ENCODE results near the gene RELB.
"Not testable (repeated sequence)": the region's sequence is repeated elsewhere in the genome, so short reads cannot be mapped to it uniquely, and the experiment has no call there.

The RELB gene

DNA sequence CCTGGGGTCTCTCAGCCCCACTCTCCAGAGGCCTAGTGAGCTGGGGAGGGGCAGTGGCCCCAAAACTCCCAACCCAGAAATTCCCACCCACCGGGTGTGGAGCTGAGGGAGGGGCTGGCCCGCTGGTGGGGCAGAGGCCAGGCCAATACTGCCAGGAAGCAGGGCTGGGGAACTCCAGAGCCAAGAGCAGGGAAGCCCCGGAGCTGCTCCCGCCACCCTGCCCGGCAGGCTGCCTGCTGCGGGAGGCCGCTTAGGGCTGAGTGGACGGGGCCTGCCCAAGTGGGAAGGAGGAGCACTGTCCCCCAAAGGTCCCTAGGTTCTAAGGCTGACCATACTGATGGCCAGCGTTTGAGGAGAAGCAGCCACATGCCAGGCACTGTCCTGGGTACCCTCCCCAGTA is 13.0 kb upstream of the RELB start:
- DNase-seq = no peak

DNA sequence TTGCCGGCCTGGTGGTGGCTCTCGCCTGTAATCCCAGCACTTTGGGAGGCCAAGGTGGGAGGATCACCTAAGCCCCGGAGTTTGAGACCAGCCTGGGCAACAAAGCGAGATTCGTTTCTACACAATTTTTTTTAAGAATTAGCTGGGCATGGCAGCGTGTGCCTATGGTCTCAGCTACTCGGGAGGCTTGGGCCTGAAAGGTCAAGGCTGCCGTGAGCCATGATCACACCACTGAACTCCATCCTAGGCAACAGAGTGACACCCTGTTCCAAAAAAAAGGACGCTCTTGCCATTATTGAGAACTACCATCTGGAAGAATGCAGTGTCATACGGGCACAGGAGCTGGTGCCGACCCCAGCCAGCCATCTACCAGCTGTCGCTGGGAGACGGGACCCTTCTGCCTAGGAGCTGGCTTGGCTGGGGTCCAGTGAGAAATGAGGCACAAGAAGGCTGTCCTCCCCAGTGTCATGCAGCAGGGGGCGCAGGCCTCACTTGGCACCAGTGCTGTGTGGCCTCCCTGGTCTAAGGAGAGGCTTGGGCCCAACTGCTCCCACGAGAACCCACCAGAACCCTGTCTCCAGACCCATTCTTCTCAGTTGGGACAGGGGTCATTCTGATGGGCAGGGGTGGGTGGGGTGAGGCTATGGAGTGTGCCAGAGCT is 12.2 kb upstream of the RELB start:
- peak; percentile 66 to 69 for DNase-seq

DNA sequence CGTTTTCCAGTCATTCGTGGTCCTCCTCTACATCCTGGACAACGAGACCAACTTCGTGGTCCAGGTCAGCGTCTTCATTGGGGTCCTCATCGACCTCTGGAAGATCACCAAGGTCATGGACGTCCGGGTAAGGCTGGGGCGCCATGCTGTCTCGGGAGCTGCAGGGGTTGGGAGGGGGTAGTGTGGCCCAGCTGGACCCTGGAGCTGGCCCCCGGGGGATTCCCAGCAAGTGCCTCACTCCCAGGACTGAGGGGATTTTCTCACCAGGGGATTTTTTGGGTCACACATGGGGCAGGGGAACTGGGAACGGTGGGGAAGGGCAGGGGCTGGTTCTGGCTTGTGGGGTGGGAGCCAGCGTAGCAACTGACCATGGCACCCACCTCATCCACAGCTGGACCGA is 10.8 kb upstream of the RELB start:
- DNase-seq = no peak

DNA sequence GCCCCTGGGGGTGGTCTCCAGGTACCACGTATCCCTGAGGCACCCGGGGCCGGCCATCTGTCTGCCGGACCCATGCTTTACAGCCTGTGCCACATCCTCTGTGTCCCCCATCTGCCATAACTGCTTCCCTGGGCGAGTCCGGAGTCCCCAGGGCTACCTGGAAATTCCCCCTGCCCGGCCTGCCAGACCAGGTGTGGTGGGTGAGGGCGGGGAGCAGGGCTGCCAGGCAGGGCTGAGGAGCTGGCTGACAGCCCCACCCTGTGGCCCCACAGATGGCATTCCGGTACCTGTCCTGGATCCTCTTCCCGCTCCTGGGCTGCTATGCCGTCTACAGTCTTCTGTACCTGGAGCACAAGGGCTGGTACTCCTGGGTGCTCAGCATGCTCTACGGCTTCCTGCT is 10.3 kb upstream of the RELB start:
- no peak for DNase-seq

DNA sequence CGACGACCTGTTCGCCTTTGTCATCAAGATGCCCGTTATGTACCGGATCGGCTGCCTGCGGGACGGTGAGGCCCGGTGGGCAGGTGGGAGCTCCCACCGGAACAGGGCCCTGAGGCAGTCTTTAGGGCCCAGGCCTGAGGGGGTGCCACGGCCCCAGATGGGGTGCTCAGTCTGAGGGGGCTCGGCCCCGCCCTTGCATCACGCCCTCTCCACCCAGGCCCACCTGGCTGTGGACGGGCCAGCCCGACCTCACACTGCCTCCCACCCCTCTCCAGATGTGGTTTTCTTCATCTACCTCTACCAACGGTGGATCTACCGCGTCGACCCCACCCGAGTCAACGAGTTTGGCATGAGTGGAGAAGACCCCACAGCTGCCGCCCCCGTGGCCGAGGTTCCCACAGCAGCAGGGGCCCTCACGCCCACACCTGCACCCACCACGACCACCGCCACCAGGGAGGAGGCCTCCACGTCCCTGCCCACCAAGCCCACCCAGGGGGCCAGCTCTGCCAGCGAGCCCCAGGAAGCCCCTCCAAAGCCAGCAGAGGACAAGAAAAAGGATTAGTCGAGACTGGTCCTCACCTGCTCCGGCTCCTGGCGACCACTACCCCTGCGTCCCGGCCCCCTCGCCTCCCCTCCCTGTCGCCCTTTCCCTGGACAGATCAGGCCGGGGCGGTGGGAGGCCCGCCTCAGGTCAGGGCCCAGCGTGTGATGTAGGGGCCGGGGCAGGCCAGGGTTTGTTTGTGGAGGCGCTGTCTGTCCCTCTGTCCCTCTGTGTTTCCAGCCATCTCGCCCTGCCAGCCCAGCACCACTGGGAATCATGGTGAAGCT is 8.7 kb upstream of the RELB start:
- no peak for DNase-seq

DNA sequence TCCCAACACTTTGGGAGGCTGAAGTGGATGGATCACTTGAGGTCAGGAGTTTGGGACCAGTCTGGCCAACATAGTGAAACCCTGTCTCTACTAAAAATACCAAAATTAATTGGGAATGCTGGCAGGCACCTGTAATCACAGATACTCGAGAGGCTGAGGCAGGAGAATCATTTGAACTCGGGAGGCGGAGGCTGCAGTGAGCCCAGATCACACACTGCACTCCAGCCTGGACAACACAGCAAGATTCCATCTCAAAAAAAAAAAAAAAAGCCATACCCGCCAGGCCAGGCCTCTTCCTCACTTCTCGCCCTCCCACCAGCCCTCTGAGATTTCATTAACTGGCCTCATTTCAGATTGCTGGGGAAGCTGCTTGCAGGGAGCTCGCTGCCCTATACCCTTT is 7.7 kb upstream of the RELB start:
- DNase-seq = no peak

DNA sequence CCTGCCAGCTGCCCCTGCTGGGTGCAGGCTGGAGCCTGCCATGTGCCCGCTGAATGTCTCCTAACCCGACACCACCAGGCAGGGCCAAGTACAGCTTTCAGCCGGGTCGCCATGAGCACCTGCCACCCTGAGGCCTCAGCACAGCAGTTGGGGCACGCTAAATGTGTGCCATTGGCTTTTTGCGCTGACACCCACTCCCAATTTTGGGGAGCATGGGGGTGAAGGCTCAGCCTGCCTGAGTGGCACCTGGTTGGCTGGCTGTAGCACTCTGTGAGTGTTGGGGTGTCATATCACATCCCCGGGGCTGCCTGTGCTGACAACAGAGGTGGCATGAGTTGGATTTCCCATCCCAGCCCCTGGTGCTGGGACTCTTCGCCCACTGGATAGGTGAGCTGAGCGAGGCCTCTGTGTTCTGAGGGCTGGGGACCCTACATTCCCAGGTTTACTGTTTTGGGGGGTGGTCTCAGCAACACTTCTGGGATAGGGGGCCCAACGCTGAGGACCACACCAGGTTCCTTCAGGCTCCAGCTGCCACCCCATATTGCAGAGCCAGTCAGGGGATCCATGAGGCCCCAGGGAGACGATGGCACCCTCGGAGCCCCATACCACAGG is 7.2 kb upstream of the RELB start:
- DNase-seq = no peak

DNA sequence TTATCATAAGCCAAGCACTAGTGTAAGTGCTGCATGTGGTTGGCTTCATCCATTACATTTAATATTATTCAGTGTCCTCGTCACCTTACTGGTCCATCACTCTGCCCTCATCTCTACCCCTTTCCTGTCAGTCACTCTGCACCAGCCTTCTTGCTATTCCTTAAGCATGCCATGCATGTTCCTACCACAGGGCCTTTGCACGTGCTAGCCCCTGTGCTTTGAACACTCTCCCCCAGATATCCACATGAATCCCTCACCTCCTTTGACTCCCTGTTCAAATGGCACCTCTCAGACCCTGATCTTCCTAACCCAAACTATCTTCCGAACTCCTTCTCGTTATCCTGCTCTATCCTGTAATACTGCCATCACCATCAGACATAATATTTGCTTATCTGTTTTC is 3.2 kb upstream of the RELB start:
- DNase-seq = no peak

DNA sequence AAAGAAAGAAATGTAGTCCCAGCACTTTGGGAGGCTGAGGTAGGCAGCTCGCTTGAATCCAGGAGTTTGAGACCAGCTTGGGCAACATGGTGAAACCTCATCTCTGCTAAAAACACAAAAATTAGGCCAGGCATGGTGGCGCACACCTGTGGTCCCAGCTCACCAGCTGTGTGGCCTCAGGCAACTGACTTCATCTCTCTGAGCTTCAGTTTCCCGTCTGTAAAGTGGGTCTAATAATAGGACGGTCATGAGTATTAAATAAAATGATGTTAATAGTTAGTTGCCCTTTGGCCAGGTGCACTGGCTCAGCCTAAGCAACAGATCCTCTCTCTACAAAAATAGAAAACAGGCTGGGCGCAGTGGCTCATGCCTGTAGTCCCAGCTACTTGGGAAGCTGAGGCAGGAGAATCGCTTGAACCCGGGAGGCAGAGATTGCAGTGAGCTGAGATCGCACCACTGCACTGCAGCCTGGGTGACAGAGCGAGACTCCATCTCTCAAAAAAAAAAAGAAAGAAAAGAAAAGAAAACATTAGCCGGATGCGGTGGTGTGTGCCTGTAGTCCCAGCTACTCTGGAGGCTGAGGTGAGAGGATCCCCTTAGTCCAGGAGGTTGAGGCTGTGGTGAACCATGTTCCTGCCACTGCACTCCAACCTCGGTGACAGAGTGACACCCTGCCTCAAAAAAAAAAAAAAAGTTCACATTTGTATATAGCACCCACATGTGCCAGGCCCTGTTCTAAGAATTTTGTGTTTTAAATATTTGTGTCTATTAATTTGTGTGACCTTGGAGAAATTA is 1.9 kb upstream of the RELB start:
- not testable (repeated sequence) for DNase-seq

DNA sequence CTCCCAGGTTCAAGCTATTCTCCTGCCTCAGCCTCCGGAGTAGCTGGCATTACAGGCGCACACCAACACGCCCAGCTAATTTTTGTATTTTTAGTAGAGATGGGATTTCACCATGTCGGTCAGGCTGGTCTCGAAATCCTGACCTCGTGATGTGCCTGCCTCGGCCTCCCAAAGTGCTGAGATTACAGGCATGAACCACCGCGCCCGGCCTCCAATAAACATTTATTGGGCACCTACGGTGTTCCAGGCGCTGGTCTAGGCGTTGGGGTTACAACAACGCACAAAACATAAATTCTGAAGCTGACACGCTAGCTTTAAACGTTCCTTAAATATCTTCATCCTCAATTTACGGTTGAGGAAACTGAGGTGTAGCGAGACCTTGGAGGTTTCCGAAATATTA is 599 bp upstream of the RELB start:
- DNase-seq = not testable (repeated sequence)

DNA sequence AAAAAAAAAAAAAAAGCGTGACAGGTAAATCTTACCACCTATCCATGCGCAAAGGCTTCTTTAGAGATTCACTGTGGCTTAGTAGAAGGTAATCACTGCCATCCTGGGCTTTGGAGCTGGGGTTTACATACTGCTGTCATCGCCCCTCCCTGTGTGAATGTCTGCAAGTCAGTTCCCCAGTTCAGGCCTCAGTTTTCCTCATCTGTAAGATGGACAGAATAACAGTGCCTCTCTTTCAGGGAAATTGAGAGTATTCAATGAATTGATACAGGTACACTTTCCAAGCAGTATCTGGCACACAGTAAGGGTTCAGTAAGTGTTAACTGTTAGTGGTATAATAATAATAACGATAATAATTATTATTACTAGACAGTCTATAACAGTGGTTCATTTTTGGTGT is 2.2 kb downstream of the RELB start:
- no peak for DNase-seq

DNA sequence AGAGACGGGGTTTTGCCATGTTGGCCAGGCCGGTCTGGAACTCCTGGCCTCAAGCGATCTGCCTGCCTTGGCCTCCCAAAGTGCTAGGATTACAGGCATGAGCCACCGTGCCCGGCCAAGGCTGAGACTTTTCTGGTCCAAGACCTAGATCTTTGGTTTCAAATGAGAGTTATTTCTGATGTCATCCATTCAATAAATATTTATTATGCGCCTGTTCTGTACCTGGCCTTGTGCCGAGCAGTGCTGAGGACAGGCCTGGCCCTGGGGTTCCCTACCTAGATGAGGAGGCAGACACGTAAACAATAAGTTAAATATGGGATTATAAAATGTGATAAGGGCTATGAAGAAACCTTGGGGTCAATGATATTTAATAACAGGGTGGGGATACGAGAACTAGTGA is 4.5 kb downstream of the RELB start:
- no peak for DNase-seq

DNA sequence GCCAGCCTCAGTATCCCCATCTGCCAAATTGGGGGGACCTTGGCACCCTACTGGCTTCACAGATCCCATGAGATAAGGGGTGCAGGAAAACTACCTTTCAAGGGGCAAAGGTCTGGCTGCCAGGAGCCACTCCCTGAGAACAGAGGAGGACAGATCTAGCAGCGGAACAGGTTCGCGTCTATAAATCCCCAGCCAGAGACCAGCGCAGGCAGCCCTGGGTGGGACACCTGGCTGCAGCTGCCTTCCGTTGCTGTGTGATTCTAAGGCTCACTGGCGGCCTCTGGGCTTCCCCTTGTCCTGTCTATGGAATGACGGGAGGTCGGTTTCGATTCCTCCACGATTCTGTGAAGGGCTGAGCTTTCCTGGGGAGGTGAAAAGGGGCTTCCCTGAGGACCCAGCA is 7.3 kb downstream of the RELB start:
- DNase-seq = no peak

DNA sequence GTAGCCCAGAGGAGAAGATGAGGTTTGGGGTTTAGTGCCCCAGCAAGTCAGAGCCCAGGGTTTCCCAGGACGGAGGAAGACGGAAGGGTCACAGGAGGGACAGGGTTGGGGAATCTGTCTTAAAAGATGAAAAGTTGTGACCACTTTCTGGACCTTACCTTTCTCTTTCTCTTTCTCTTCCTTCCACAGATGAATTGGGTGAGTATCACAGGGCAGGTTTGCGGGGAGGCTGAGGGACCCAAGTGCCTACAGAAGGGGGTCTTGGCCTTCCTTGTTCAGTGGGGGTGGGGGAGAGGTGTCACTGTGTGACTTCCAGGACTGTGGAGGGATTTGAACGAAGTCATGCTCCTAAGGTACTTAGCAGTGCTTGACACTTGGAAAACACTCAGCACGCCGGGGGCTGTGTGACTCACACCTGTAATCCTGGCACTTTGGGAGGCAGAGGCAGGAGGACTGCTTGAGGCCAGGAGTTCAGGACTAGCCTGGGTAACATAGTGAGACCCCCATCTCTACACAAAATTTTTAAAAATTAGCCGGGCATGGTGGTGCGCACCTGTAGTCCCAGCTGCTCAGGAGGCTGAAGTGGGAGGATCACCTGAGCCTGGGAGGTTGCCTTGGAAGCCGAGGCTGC is 8.5 kb downstream of the RELB start:
- DNase-seq = no peak

DNA sequence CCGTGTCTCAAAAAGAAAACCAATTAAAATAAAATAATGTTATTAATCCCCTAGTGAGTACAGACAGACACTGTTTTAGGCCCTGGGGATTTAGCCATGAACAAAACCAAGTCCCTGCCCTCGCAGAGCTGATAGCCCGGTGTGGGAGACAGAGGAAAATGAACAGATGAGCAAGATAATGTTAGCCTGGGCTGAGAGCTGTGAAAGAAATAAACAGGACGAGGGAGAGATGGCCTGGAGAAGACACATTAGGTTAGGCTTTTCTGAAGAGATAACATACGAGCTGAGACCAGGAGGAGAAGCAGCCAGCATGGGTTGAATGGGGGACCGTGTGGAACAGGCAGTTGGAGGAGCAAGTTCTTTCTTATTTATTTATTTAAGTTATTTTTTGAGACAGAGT is 9.0 kb downstream of the RELB start:
- DNase-seq = no peak

DNA sequence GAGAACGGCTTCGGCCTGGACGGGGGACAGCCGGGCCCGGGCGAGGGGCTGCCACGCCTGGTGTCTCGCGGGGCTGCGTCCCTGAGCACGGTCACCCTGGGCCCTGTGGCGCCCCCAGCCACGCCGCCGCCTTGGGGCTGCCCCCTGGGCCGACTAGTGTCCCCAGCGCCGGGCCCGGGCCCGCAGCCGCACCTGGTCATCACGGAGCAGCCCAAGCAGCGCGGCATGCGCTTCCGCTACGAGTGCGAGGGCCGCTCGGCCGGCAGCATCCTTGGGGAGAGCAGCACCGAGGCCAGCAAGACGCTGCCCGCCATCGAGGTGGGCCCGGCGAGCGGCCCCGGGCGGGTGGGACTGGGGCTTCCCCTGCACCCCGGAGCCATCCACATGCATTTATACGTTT is 10.7 kb downstream of the RELB start:
- no peak for DNase-seq

DNA sequence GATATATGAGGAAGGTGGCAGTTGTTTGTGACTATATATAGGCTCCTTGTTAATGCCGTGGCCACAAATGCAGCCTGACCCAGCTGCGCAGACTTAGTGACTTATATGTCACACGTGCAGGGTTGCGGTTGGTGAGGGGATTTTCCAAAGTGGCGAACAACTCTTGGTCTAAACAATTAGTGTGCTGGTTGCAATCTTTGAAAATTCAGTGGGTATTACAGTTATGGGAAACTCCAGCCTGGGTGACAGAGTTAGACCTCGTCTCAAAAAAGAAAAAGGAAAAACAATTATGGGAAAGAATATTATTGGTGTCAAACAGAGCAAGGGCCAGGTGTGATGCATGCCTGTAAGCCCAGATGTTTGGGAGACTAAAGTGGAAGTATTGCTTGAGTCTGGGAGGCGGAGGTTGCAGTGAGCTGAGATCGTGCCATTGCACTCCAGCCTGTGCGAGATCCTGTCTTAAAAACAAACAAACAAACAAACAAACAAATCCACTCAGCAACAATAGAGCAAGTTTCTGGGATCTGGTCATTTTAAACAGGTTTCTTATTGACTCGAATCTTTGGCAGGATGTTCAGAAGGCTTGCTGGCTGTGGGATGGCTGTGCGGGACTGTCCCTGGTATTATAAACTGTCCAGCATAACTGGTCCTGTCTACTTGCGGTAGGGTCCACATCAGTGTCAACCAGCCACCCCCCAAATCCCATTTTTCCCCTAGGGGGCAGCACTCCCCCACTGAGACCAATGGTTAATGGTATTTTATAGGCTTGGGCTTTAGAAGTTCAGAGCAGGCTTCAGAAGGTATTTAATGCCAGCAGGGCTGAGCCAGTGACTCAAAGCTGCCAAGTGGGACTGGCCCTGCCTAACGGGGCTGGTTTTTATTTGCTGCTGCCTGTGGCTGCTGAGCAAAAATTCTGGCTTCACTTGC is 15.4 kb downstream of the RELB start:
- DNase-seq = peak; percentile 69 to 72

DNA sequence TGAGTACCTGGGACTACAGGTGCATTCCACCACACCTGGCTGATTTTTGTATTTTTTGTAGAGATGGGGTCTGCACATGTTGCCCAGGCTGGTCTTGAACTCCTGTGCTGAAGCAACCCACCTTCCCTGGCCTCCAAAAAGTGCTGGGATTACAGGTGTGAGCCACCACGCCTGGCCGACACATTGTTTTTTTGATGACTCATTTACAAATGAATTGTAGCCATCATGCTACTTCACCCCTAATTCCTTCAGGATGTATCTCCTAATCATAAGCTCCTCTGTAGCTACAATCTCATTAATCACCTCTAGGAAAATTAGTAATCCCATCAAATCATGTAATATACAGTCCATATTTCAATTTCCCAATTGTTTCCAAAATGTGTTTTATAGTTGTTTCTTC is 17.9 kb downstream of the RELB start:
- no peak for DNase-seq

DNA sequence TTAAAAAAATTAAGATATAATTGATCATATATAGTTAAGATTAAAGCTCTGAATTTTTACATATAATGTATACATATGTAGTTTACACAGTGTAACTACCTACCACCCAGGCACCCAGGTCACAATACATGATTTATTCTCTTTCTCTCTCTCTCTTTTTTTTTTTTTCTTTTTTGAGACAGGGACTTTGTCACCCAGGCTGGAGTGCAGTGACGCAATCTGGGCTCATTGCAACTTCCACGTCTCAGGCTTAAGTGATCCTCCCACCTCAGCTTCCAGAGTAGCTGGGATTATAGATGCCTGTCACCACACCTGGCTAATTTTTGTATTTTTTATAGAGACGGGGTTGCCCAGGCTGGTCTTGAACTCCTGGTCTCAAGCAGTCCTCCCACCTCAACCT is 18.8 kb downstream of the RELB start:
- no peak for DNase-seq

DNA sequence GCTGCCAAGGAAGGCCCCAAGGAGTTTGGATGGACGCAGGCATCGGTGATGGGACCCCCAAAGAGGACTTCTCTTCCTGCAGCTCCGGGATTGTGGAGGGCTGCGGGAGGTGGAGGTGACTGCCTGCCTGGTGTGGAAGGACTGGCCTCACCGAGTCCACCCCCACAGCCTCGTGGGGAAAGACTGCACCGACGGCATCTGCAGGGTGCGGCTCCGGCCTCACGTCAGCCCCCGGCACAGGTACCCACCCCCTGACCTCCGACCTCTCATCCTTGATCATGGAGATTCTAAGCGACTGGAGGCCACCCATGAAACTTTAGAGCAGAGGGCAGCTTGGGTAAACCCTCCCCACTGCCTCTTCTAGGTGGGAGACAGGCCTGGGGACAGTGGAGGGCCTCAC is 20.7 kb downstream of the RELB start:
- DNase-seq = no peak

DNA sequence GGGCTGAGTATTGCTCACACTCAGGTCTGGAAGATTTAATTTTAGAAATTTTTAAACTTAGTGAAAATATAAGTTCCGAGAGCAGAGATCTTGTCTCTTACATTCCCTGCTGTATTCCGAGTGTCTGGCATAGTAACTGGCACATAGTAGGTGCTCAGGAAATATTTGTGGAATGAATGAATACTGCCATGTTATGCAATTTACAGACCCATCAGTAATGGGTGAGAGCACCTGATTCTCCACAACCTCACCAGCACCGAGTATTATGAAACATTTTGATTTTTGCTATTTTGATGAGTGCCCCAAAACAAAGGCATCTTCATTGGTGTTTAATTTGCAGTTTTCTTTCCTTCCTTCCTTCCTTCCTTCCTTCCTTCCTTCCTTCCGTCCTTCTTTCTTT is 21.8 kb downstream of the RELB start:
- no peak for DNase-seq

DNA sequence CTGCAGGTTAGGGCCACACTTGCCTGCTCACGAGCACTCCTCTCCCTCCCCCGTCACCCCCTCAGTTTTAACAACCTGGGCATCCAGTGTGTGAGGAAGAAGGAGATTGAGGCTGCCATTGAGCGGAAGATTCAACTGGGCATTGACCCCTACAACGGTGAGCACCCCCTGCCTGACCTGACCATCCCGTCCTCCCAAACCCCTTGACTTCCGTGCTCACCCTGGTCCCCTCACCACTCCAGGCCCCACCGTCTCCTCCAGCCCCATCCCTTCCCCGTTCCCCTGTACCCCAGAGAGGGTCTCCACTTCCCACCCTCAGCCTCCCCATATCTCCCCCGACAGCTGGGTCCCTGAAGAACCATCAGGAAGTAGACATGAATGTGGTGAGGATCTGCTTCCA is 24.0 kb downstream of the RELB start:
- DNase-seq = no peak

All from activated CD4-positive, alpha-beta T cell treated with anti-CD3 and anti-CD28 coated beads for 4 hours (primary cell).